Glutamatergic neuron (in vitro differentiated cells): Measurements from ENCODE around the gene ZNRF1. TPM values are rescaled to one million over a fixed set of nuclear protein-coding genes. Genes with fewer than 3 reads are reported as not detected.

Source experiments
- DNase-seq: peaks from one replicate; pipeline ENCODE4 v3.0.0; 2022
- H3K27ac Mint-ChIP-seq: one replicate; pipeline ENCODE4 v1.8.0; 2020; ENCODE audit warnings: mild to moderate bottlenecking, mixed read lengths, inconsistent platforms; ENCODE audit not compliant: unreplicated experiment
- H3K27me3 Mint-ChIP-seq: one replicate; pipeline ENCODE4 v1.8.0; 2020; ENCODE audit warnings: mild to moderate bottlenecking, moderate library complexity, mixed read lengths, inconsistent platforms; ENCODE audit not compliant: unreplicated experiment
- H3K36me3 Mint-ChIP-seq: one replicate; pipeline ENCODE4 v1.8.0; 2020; ENCODE audit warnings: mild to moderate bottlenecking, mixed read lengths, inconsistent platforms; ENCODE audit not compliant: unreplicated experiment
- H3K4me1 Mint-ChIP-seq: one replicate; pipeline ENCODE4 v1.8.0; 2020; ENCODE audit warnings: mild to moderate bottlenecking, low read depth, mixed read lengths, inconsistent platforms; ENCODE audit not compliant: unreplicated experiment
- H3K4me3 Mint-ChIP-seq: one replicate; pipeline ENCODE4 v1.8.0; 2020; ENCODE audit warnings: mild to moderate bottlenecking, mixed read lengths, inconsistent platforms; ENCODE audit not compliant: unreplicated experiment
- H3K9me3 Mint-ChIP-seq: one replicate; pipeline ENCODE4 v1.8.0; 2020; ENCODE audit warnings: mild to moderate bottlenecking, moderate library complexity, mixed read lengths, inconsistent platforms; ENCODE audit not compliant: unreplicated experiment
- total RNA-seq: library from RNA; stranded (reverse); fragmentation: NEBNext Ultra II Directional; extraction: Animal tissue kit (Norgen Biotek cat#: 25700); gene quantifications from one replicate; pipeline ENCODE4 v1.2.1, GENCODE V29; 2021; ENCODE audit not compliant: unreplicated experiment
- TF ChIP-seq, protein P1 (sequence below): fragments of 200-600 bp; sonication (generic); IDR thresholded peaks from one replicate; pipeline ENCODE4 v1.5.0; 2021; ENCODE audit not compliant: partially characterized antibody, unreplicated experiment

ZNRF1 gene
- total RNA-seq, 1 donor from 2014 or later, result 55.3 TPM

DNA sequence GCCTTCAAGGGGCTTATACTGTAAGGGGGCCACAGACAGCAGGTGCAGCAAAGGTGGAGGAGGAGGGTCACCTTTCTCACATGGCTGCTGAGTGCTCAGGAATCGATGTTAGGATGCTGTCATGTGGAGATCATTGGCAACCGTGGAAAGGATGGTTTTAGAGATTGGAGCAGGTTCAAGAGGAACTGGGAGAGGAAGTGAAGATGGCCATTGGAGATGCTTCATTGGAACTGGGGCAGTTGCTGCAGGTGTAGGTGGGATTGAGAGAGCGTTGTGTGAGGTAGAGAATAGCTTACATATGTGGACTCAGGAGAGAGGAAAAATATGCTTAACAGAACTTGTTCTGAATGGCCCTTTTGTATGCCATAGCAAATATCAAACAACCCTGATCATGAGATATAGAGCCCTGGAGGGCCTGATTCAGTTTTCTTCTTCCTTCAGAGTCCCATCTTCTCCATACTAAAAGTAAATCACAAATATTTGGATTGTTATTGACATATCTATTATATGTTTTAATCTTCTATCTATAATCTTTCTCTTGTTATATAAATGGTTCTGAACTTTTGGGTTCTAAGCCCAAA lies 77.0 kb downstream of the ZNRF1 start:
- TF ChIP-seq, protein P1, sequence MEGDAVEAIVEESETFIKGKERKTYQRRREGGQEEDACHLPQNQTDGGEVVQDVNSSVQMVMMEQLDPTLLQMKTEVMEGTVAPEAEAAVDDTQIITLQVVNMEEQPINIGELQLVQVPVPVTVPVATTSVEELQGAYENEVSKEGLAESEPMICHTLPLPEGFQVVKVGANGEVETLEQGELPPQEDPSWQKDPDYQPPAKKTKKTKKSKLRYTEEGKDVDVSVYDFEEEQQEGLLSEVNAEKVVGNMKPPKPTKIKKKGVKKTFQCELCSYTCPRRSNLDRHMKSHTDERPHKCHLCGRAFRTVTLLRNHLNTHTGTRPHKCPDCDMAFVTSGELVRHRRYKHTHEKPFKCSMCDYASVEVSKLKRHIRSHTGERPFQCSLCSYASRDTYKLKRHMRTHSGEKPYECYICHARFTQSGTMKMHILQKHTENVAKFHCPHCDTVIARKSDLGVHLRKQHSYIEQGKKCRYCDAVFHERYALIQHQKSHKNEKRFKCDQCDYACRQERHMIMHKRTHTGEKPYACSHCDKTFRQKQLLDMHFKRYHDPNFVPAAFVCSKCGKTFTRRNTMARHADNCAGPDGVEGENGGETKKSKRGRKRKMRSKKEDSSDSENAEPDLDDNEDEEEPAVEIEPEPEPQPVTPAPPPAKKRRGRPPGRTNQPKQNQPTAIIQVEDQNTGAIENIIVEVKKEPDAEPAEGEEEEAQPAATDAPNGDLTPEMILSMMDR, result no peak
- H3K4me3 Mint-ChIP-seq, result no peak overlapping the region
- no peaks in the 10 kb centered on the region for H3K9me3 Mint-ChIP-seq
- DNase-seq, result no peak
- H3K27ac Mint-ChIP-seq, result no peak overlapping the region
- H3K4me1 Mint-ChIP-seq, result peaks cover 12% of the 10 kb centered on the region
- no peaks in the 10 kb centered on the region for H3K27me3 Mint-ChIP-seq
- peaks cover 4% of the 10 kb centered on the region for H3K36me3 Mint-ChIP-seq

DNA sequence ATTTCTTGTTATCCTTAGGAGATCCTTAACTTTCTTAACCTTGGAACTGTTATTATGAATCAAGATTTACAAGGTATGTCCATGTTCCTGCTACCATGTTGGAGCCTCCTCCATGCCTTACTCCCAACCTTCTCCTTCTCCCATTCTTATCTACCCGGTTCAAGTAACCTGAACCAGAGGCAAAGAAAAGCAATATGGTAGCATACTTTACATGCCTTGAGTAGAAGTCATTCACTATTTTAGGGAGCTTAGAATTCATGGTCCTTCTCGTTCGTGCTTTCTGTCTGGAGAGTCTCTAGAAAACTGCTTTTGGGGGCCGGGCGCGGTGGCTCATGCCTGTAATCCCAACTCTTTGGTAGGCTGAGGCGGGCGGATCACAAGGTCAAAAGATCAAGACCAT lies 80.1 kb downstream of the ZNRF1 start:
- Mint-ChIP-seq H3K36me3 (peaks cover 4% of the 10 kb centered on the region), H3K27ac (no peak overlapping the region), H3K27me3 (no peaks in the 10 kb centered on the region), H3K4me1 (peaks cover 17% of the 10 kb centered on the region), H3K4me3 (no peak overlapping the region), H3K9me3 (peaks cover 5% of the 10 kb centered on the region)
- TF ChIP-seq, protein P1, result no peak
- DNase-seq, result no peak

DNA sequence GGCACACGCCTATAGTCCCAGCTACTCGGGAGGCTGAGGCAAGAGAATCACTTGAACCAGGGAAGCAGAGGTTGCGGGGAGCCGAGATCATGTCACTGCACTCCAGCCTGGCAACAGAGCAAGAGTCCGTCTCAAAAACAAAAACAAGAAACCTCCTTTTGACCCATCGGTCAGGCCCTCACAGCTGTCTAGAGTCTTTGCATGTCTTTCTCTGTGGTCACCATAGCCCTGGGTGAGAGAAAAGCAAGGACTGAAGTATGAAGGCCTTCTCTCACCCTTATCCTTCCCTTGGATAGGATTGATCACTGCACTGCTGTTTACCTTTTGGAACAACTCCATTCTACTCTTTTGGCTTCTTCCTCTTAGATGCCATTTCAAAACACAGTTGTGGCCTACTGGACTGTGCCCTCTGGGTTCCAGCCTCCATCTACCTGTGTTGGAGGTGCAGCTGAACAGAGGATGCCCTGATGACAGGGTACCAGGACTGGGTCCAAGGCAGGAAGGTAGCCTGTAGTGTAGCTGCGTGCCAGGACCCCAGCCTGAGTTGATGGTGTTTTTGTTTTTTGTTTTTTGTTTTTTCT lies 80.6 kb downstream of the ZNRF1 start:
- Mint-ChIP-seq H3K4me1 (peaks cover 17% of the 10 kb centered on the region), H3K27me3 (no peaks in the 10 kb centered on the region), H3K27ac (no peak overlapping the region)

DNA sequence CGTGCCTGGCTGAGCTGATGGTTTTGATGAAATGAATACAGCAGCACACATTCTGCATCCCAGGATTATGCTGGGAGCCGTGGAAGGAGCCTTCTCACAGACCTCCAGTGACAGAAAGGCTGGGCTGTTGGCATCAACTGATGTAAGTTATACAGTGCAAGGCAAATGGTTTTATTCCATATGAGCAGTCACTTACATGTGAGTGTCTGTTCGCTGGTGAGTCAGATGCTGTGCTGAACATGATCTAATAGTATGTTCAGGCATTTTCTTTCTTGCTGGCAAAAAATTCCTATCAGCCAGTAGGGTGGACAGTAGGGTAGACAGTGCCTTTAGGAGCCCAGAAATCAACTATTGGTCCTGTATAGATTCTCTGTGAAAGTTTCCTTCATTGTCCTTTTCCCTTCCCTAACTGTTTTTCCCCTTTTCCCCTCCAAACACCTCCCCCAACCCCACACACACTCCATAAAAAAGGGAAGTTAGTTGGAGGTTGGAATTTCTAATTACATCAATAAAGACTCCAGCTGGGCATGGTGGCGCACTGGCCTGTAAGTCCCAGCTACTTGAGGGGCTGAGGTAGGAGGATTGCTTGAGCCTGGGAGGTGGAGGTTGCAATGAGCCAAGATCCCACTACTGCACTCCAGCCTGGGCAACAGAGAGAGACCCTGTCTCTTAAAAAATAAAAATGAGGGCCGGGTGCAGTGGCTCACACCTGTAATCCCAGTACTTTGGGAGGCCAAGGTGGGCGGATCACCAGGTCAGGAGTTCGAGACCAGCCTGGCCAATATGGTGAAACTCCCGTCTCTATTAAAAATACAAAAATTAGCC lies 81.6 kb downstream of the ZNRF1 start:
- peaks cover 4% of the 10 kb centered on the region for H3K36me3 Mint-ChIP-seq
- H3K4me1 Mint-ChIP-seq, result peaks cover 17% of the 10 kb centered on the region
- DNase-seq, result no peak
- H3K4me3 Mint-ChIP-seq, result no peak overlapping the region
- peaks cover 5% of the 10 kb centered on the region for H3K9me3 Mint-ChIP-seq
- H3K27me3 Mint-ChIP-seq, result no peaks in the 10 kb centered on the region
- no peak overlapping the region for H3K27ac Mint-ChIP-seq
- TF ChIP-seq, protein P1, result no peak

More for the DNA sequence above, 80.6 kb downstream of the ZNRF1 start:
- H3K9me3 Mint-ChIP-seq, result peaks cover 5% of the 10 kb centered on the region
- TF ChIP-seq, protein P1, result no peak
- no peak for DNase-seq
- H3K4me3 Mint-ChIP-seq, result no peak overlapping the region
- peaks cover 4% of the 10 kb centered on the region for H3K36me3 Mint-ChIP-seq
